ENCODE results near the gene AGPAT4. TPM values are rescaled to one million over a fixed set of nuclear protein-coding genes. Genes with fewer than 3 reads are reported as not detected.
"Not testable (repeated sequence)": the region's sequence is repeated elsewhere in the genome, so short reads cannot be mapped to it uniquely, and the experiment has no call there.

The AGPAT4 gene
- polyA plus RNA-seq, 4 donors: 17.1 to 25.1 (median 20.8) TPM

- DNase-seq (ENCODE audit: low read depth in 4 of 4, low spot score in 2 of 4): no peak
Observed at GRCh38 chr6:161228921-161229591, 44.8 kb downstream of the AGPAT4 start.

GRCh38 chr6:161228096-161228495 is 45.8 kb downstream of the AGPAT4 start:
- no peak for DNase-seq (ENCODE audit: low read depth in 4 of 4, low spot score in 2 of 4)

GRCh38 chr6:161227004-161227960 is 46.6 kb downstream of the AGPAT4 start:
- DNase-seq (ENCODE audit: low read depth in 4 of 4, low spot score in 2 of 4): no peak

- DNase-seq (ENCODE audit: low read depth in 4 of 4, low spot score in 2 of 4): no peak
Observed at GRCh38 chr6:161226009-161226964, 47.6 kb downstream of the AGPAT4 start.

- DNase-seq (ENCODE audit: low read depth in 4 of 4, low spot score in 2 of 4): no peak
Observed at GRCh38 chr6:161225681-161226008, 48.2 kb downstream of the AGPAT4 start.

- DNase-seq (ENCODE audit: low read depth in 4 of 4, low spot score in 2 of 4): not testable (repeated sequence)
Observed at GRCh38 chr6:161224951-161225680, 48.7 kb downstream of the AGPAT4 start.

- DNase-seq (ENCODE audit: low read depth in 4 of 4, low spot score in 2 of 4): no peak
Observed at GRCh38 chr6:161223646-161224045, 50.2 kb downstream of the AGPAT4 start.

GRCh38 chr6:161222706-161223234 is 51.1 kb downstream of the AGPAT4 start:
- no peak for DNase-seq (ENCODE audit: low read depth in 4 of 4, low spot score in 2 of 4)

GRCh38 chr6:161220346-161220745 is 53.5 kb downstream of the AGPAT4 start:
- DNase-seq (ENCODE audit: low read depth in 4 of 4, low spot score in 2 of 4): no peak

GRCh38 chr6:161219680-161220079 is 54.2 kb downstream of the AGPAT4 start:
- DNase-seq (ENCODE audit: low read depth in 4 of 4, low spot score in 2 of 4): no peak

GRCh38 chr6:161218222-161218621 is 55.6 kb downstream of the AGPAT4 start:
- DNase-seq (ENCODE audit: low read depth in 4 of 4, low spot score in 2 of 4): no peak

- DNase-seq (ENCODE audit: low read depth in 4 of 4, low spot score in 2 of 4): no peak
Observed at GRCh38 chr6:161217628-161218027, 56.2 kb downstream of the AGPAT4 start.

- no peak for DNase-seq (ENCODE audit: low read depth in 4 of 4, low spot score in 2 of 4)
Observed at GRCh38 chr6:161216616-161217205, 57.1 kb downstream of the AGPAT4 start.

GRCh38 chr6:161215876-161216615 is 57.8 kb downstream of the AGPAT4 start:
- no peak for DNase-seq (ENCODE audit: low read depth in 4 of 4, low spot score in 2 of 4)

- DNase-seq (ENCODE audit: low read depth in 4 of 4, low spot score in 2 of 4): no peak
Observed at GRCh38 chr6:161215193-161215592, 58.7 kb downstream of the AGPAT4 start.

GRCh38 chr6:161214722-161215121 is 59.1 kb downstream of the AGPAT4 start:
- DNase-seq (ENCODE audit: low read depth in 4 of 4, low spot score in 2 of 4): no peak

- no peak for DNase-seq (ENCODE audit: low read depth in 4 of 4, low spot score in 2 of 4)
Observed at GRCh38 chr6:161212902-161213301, 61.0 kb downstream of the AGPAT4 start.

- DNase-seq (ENCODE audit: low read depth in 4 of 4, low spot score in 2 of 4): no peak
Observed at GRCh38 chr6:161211380-161212035, 62.4 kb downstream of the AGPAT4 start.
